ENCODE results near the gene KLHL29. TPM values are rescaled to one million over a fixed set of nuclear protein-coding genes. Genes with fewer than 3 reads are reported as not detected.

KLHL29 gene
- total RNA-seq, 1 experiment from 2014 or later, result 6.4 TPM

DNA sequence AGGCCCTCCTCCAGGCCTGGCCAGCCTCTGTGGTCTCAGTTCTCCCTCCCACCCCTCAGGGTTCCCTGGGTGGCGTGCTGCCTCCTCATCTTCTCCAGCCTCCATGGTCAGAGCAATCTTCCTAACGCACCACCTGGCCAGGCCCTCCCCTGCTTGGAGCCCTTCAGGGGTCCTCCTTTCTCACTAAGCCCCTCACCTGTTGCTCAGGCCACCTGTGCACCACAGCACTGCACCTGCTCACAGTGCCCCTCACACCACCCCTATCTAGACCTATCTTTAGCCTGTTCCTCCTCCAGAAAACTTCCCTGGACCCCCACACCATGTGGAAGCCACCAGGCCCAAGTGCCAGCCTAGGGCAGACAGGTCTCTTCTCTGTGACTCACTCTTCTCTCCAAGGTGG is 274.8 kb downstream of the KLHL29 start:
- in situ Hi-C loops (cut with HindIII; ENCODE audit: low pct_unique_long_range_greater_than_20kb, low sequenced_read_pairs), result no loop called here
- no peak for DNase-seq (ENCODE audit: low read depth, low spot score)

- in situ Hi-C loops (cut with HindIII; ENCODE audit: low pct_unique_long_range_greater_than_20kb, low sequenced_read_pairs), result no loop called here
- no peak for DNase-seq (ENCODE audit: low read depth, low spot score)
Measured at GRCh38 chr2:23660237-23660636, 275.3 kb downstream of the KLHL29 start.

DNA sequence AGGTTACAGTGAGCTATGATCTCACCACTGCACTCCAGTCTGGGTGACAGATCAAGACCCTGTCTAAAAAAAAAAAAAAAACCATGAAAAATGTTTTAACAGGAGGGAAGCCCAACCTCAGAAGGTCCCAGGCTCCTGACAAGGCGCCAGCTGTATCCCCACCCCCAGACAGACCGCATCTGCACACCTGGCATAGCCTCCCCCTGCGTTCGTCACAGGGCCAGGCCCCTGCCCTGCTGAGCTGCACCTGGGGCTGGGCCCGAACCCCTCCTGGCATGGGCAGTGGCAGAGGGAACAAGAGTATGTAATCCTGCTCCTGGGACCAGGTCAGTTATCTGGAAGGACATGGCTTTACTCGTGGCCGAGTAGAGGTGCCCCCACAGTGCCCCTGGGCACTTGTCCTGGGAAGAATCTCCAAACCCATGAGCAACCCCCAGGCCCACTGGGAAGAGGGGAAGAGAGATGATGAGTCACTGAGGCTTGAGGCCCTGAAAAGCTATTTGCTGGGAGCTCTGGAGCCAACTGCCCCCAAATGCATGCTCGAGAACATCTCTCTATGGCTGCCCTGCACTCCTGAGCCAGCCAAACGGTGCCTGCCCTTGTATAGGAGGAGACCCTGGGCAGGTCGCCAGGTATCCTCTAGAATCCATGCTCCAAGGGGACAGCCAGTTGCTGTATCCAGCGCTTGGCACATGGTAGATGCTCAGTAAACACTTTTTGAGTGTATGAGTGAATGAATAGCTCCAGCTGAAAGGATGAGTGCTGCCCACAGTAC is 276.5 kb downstream of the KLHL29 start:
- in situ Hi-C loops (cut with HindIII; ENCODE audit: low pct_unique_long_range_greater_than_20kb, low sequenced_read_pairs), result no loop called here
- DNase-seq (ENCODE audit: low read depth, low spot score), result no peak

GRCh38 chr2:23662466-23662865 is 277.5 kb downstream of the KLHL29 start:
- in situ Hi-C loops (cut with HindIII; ENCODE audit: low pct_unique_long_range_greater_than_20kb, low sequenced_read_pairs), result no loop called here

DNA sequence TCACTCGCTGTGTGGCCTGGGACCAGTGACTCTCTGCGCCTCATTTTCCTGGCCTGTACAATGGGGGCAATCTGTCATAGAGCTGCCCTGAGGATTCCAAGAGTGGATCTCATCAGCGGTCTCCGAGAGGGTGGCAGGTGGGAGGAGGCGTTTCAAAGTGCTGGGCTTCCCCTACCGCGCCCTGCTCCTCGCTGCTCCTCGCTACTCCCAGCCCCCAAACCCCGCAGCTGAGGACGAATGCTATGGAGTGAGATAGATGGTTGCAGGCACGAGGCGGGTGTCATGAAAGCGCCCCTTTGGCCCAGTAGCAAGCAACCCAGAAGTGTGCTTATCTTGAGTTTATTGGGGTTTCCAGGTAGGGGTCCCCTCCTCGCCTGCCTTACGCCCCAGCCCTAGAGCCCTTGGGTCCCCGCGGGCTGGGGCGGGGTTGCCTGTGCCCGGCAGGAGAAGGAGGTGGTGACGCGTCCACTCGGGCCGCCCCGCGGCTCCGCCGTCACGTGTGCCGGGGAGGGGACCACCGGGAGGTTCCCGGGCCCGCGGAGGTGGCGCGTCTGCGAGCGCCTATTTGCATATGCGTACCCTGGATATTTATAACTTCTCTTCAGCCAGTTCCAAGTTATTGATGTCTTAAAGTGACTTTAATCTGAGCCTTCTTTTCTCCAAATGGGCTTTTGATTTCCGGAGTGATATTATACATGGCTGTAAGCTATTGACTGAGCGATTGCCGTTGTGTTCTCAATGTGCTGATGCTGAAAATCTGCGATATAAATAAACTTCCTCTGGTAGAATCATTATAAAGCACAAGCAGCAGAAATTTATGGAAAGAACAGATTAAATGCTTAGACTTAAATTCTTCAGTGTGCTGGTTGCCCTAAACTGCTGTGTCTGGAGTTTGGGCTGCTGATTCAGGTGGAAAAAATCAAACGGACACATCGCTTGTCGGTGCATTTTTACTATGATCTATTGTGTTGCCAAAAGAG is 278.3 kb downstream of the KLHL29 start:
- in situ Hi-C loops (cut with HindIII; ENCODE audit: low pct_unique_long_range_greater_than_20kb, low sequenced_read_pairs), result no loop called here
- DNase-seq (ENCODE audit: low read depth, low spot score), result no peak

More at GRCh38 chr2:23662466-23662865, 277.5 kb downstream of the KLHL29 start:
- DNase-seq (ENCODE audit: low read depth, low spot score), result no peak

DNA sequence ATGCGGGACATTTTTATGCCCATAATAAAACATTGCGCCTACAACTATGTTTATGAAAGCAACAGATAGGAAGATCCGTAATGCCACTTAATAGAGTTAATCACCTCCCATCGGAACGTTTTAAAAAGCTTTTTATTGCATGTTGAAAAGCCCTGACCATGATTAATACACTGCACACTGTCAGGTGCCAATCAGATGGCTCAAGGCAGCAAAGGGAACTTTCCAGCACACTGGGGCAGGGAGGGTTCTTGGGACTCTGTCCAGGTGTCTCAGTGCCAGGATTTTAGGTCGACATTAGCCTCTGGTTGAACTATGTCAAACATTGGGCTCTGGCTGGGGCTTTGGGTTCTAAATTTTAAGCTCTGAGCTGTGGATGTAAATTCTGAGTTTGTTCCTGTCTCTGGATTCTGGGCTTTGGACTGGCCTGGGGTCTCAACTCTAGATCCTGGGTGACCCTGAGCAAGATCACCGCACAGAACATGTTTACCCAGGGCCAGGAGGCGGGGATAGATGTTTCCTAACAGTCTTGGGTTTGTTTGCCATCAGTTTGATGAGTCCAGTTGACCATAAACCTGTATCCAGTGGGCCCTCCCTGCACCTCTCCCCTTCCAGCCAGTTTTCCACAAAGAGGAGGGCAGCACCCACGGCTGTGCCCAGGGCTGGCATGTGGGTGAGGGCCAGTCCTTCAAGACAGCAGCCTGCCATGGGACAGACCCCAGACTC is 279.2 kb downstream of the KLHL29 start:
- no peak for DNase-seq (ENCODE audit: low read depth, low spot score)
- in situ Hi-C loops (cut with HindIII; ENCODE audit: low pct_unique_long_range_greater_than_20kb, low sequenced_read_pairs), result no loop called here

DNA sequence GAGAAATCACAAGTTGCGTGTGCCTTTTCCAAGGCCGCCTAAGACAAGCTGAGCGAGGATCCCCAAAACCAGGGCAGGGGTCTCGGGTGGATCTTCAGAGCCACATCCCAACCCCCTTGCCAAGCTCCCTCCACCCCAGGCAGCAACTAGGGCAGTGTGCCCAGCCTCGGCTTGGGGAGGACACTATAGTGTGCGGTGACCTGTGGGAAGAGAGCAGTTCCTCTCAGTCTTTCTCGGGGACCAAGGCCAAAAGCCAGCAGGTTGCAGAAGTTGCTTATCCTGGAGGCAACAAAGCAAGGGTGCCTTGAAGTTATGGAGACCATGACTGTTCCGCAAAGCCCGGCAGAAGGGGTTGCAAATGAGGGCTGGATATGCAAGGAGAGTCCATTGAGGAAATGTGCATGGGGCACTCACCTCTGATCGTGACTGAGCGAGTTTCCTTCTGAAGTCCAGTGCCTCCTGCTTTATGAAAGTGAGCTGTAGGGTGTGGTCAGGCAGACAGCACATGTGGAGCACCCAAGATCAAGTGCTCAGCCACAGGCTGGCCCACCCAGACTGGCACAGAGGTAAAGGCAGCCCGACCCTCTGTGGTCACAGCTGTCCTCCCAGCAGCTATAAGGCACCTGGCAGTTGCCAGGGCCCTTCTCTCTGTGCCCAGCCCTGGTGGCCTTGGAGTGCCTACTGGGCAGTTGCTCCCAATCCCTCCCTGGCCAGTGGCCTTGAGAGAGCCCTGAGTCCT is 281.4 kb downstream of the KLHL29 start:
- DNase-seq (ENCODE audit: low read depth, low spot score), result no peak
- in situ Hi-C loops (cut with HindIII; ENCODE audit: low pct_unique_long_range_greater_than_20kb, low sequenced_read_pairs), result no loop called here

DNA sequence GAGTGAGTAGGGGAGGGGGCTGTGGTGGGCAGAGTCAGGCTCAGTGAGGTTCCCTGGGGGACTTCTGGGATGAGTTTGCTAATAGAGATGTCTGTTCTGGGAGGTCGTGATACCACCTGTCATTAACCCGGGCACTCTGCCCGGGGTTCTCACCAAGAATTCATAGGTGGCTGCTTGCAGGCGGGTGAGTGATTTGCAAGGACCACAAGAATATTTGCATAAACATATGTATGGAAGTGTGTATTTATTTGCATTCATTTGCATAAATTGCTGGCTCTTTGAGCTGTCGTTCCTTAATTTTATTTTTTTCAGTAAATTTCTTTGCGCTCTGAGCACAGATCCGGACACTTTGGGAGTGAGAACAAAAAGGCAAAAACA is 282.0 kb downstream of the KLHL29 start:
- DNase-seq (ENCODE audit: low read depth, low spot score), result no peak
- in situ Hi-C loops (cut with HindIII; ENCODE audit: low pct_unique_long_range_greater_than_20kb, low sequenced_read_pairs), result no loop called here

- DNase-seq (ENCODE audit: low read depth, low spot score), result no peak
- in situ Hi-C loops (cut with HindIII; ENCODE audit: low pct_unique_long_range_greater_than_20kb, low sequenced_read_pairs), result no loop called here
Measured at GRCh38 chr2:23668756-23669304, 283.9 kb downstream of the KLHL29 start.

- in situ Hi-C loops (cut with HindIII; ENCODE audit: low pct_unique_long_range_greater_than_20kb, low sequenced_read_pairs), result no loop called here
- DNase-seq (ENCODE audit: low read depth, low spot score), result no peak
Measured at GRCh38 chr2:23669413-23670244, 284.6 kb downstream of the KLHL29 start.

- no peak for DNase-seq (ENCODE audit: low read depth, low spot score)
- in situ Hi-C loops (cut with HindIII; ENCODE audit: low pct_unique_long_range_greater_than_20kb, low sequenced_read_pairs), result no loop called here
Measured at GRCh38 chr2:23670245-23670592, 285.2 kb downstream of the KLHL29 start.

- DNase-seq (ENCODE audit: low read depth, low spot score), result no peak
- in situ Hi-C loops (cut with HindIII; ENCODE audit: low pct_unique_long_range_greater_than_20kb, low sequenced_read_pairs), result no loop called here
Measured at GRCh38 chr2:23673082-23673481, 288.1 kb downstream of the KLHL29 start.

- DNase-seq (ENCODE audit: low read depth, low spot score), result no peak
- in situ Hi-C loops (cut with HindIII; ENCODE audit: low pct_unique_long_range_greater_than_20kb, low sequenced_read_pairs), result no loop called here
Measured at GRCh38 chr2:23673830-23674679, 289.1 kb downstream of the KLHL29 start.

DNA sequence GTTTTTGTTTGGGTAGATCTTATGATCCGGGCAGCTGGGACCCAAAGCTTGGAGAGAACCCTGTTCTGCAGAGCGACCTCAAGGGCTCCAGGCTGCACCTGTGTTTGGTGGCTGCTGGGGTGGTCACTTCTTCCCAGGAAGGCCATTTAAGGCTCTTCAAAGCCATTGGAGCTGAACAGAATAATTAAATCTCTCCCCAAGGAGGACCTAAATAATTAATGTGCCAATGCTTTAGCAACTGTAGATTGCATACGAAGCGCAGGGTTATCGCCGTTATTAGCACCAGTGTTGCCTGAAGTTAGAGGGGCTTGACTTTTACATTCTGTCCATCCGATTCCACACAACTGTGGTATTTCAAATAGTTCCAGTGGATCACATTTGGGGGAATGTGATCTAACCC is 290.5 kb downstream of the KLHL29 start:
- no peak for DNase-seq (ENCODE audit: low read depth, low spot score)
- in situ Hi-C loops (cut with HindIII; ENCODE audit: low pct_unique_long_range_greater_than_20kb, low sequenced_read_pairs), result loop anchor here (5.0 kb wide), 1 partner anchor 38 kb away; no protein-coding TSS in a partner anchor

DNA sequence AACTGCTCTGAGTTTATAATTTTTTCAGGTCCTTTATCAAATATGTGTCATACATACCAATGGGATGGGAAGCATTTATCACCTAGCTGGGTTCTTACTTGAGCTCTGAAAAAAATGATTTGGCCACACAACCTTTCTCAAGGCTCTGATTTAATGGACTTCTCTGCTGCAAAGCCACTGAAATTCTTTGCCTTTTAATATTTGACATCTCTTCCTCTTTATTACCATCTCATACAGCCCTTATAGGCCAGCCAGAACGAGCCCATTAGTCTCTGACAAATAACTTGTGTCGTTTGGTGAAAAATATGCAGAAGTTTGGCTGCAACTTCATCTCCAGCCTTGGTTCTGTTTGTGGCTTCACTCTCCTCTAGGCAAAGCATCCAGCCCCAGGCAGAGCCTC is 292.9 kb downstream of the KLHL29 start:
- in situ Hi-C loops (cut with HindIII; ENCODE audit: low pct_unique_long_range_greater_than_20kb, low sequenced_read_pairs), result loop anchor here (5.0 kb wide), 1 partner anchor 41 kb away; no protein-coding TSS in a partner anchor
- DNase-seq (ENCODE audit: low read depth, low spot score), result no peak

Data from SK-MEL-5 (cell line).